Left lung (tissue), 10 donors: ENCODE results near the gene KIF17. TPM values are rescaled to one million over a fixed set of nuclear protein-coding genes. Genes with fewer than 3 reads are reported as not detected.

Source experiments
- ATAC-seq: fragments of 200-7000 bp; cut with Tn5 transposase; one replicate; pipeline ENCODE4 v1.9.1; 2020; ENCODE audit warnings: moderate library complexity
- DNase-seq, 4 donors: peaks; one replicate each; pipeline ENCODE4 v3.0.0-alpha.2; 2013 to 2020
- H3K27ac ChIP-seq, 2 donors: fragments of 200-600 bp; sonication (generic) in 1 of 2; one replicate each; pipeline versions ENCODE4 v1.5.0 to v1.8.0; 2020 to 2021
- H3K27me3 ChIP-seq, 2 donors: fragments of 200-600 bp; sonication (generic) in 1 of 2; one replicate each; pipeline versions ENCODE4 v1.5.0 to v1.8.0; 2020 to 2021
- H3K36me3 ChIP-seq, 2 donors: fragments of 200-600 bp; sonication (generic) in 1 of 2; one replicate each; pipeline versions ENCODE4 v1.5.0 to v1.8.0; 2020 to 2021
- H3K4me1 ChIP-seq, 2 donors: fragments of 200-600 bp; one replicate each; pipeline ENCODE4 v1.8.0; 2021
- H3K4me3 ChIP-seq, 2 donors: fragments of 200-600 bp; sonication (generic) in 1 of 2; one replicate each; pipeline versions ENCODE4 v1.5.0 to v1.8.0; 2020 to 2021; ENCODE audit warnings: mild to moderate bottlenecking in 1 of 2
- H3K9me3 ChIP-seq, 2 donors: fragments of 200-600 bp; sonication (generic) in 1 of 2; one replicate each; pipeline versions ENCODE4 v1.5.0 to v1.8.0; 2020 to 2021
- intact Hi-C, 2 donors: fragments of 100-400 bp; cut with DNase I; formaldehyde crosslinking; loops; one replicate each; pipeline versions ENCODE4 v1.11.2 to v1.14.2; 2022
- polyA plus RNA-seq, 6 donors: library from polyadenylated mRNA; unstranded; fragments of 120-200 nt; gene quantifications; one replicate each; pipeline ENCODE4 v1.2.1, GENCODE V29; 2013; ENCODE audit not compliant: insufficient read length in 6 of 6
- total RNA-seq, 2 donors: library from RNA; stranded (reverse); fragmentation: NEBNext Ultra II Directional; extraction: Animal tissue kit (Norgen Biotek cat#: 25700); gene quantifications; one replicate each; pipeline ENCODE4 v1.2.1, GENCODE V29; 2021
- TF ChIP-seq, protein P1 (sequence below), 2 donors: fragments of 200-600 bp; sonication (generic) in 1 of 2; IDR thresholded peaks; one replicate each; pipeline versions ENCODE4 v1.5.0 to v1.8.0; 2021; ENCODE audit warnings: antibody characterized with exemption in 2 of 2
- donor health status: DM: no; HTN: yes; CAD: no.
- donor health status: DM: no; HTN: no; CAD: no.

The KIF17 gene
- total and polyA plus RNA-seq, 8 donors = 4.1 to 12.1 (median 7.8) TPM

DNA sequence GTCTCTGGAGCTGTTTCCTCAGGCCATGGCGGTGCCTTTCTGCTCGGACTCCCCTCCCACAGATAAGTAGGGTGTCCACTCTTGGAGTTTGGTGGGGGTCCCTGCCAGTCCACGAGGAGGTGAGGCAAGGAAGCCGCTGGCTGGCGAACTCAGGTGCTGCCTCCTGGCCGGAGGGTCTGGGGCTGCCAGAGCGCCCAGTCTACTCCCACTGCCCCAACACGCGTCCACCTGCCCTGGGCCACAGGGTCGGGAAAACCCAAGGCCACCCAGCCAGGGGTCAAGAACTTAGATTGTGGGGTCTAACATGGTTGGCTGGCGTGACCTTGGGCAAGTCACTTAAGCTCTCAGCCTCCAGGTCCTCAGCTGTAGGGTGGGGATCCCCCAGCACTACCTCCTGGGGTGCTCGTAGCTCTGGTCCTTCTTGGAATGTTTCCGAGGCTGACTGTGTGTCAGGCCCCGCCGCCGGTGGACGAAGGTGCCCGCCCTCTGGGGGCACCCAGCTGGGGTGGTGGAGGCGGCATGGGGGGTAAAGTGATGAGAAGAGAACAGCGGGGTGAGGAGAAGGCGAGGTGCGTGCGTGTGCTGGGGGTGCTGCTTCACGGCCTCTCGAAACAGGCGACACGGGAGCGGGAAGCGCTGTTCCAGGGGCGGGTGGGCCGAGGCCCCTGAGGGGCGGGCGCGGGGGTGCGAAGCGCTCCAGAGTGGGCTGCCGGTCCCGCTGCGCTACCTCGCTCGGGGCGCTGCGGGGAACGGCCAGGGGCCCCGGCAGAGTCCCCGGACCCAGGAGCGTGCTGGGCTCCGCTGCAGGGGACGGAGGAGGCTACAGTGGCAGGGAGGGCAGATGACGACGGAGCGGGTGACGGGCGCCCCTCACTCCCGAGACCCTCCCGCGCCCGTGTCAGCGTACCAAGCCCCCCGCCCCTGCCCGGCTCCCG, 13.5 kb upstream of the KIF17 start:
- Histone ChIP-seq H3K4me3 (peak overlapping the region; percentile 38 to 59), H3K4me1 (peaks cover 8 to 39% of the 10 kb centered on the region in 2 donors), H3K27me3 (peaks cover 24 to 58% of the 10 kb centered on the region in 2 donors), H3K9me3 (no peaks in the 10 kb centered on the region), H3K36me3 (no peaks in the 10 kb centered on the region), H3K27ac (no peak overlapping the region)
- DNase-seq (no peak), ATAC-seq (no peak)
- intact Hi-C loops = no loop called here
- TF ChIP-seq, protein P1, sequence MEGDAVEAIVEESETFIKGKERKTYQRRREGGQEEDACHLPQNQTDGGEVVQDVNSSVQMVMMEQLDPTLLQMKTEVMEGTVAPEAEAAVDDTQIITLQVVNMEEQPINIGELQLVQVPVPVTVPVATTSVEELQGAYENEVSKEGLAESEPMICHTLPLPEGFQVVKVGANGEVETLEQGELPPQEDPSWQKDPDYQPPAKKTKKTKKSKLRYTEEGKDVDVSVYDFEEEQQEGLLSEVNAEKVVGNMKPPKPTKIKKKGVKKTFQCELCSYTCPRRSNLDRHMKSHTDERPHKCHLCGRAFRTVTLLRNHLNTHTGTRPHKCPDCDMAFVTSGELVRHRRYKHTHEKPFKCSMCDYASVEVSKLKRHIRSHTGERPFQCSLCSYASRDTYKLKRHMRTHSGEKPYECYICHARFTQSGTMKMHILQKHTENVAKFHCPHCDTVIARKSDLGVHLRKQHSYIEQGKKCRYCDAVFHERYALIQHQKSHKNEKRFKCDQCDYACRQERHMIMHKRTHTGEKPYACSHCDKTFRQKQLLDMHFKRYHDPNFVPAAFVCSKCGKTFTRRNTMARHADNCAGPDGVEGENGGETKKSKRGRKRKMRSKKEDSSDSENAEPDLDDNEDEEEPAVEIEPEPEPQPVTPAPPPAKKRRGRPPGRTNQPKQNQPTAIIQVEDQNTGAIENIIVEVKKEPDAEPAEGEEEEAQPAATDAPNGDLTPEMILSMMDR (IDR thresholded peaks at IDR 0.05) = no peak

DNA sequence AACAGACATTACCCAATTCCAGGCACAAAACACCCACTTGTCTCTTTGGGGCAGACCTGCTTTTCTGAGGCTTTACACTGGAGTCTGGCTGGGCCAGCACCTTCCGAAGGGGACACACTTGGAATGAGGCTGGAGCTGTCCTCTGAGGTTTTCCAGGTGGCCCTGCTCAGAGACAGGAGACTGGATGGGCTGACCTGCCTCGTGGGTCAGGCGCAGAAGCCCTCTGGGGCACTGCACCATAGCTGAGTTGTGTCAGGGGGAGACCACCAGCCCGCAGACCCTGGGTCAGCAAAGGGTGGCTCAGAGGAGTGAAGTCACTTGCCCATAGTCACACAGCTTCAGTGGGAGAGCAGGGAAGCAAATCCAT, 12.9 kb upstream of the KIF17 start:
- no peak for DNase-seq
- peaks cover 8 to 39% of the 10 kb centered on the region in 2 donors for H3K4me1 ChIP-seq
- no peak for ATAC-seq
- H3K27me3 ChIP-seq = peaks cover 24 to 58% of the 10 kb centered on the region in 2 donors
- H3K4me3 ChIP-seq = no peak overlapping the region
- TF ChIP-seq, protein P1 (IDR thresholded peaks at IDR 0.05) = no peak
- intact Hi-C loops = no loop called here
- H3K9me3 ChIP-seq = no peaks in the 10 kb centered on the region
- H3K36me3 ChIP-seq = no peaks in the 10 kb centered on the region
- H3K27ac ChIP-seq = no peak overlapping the region

DNA sequence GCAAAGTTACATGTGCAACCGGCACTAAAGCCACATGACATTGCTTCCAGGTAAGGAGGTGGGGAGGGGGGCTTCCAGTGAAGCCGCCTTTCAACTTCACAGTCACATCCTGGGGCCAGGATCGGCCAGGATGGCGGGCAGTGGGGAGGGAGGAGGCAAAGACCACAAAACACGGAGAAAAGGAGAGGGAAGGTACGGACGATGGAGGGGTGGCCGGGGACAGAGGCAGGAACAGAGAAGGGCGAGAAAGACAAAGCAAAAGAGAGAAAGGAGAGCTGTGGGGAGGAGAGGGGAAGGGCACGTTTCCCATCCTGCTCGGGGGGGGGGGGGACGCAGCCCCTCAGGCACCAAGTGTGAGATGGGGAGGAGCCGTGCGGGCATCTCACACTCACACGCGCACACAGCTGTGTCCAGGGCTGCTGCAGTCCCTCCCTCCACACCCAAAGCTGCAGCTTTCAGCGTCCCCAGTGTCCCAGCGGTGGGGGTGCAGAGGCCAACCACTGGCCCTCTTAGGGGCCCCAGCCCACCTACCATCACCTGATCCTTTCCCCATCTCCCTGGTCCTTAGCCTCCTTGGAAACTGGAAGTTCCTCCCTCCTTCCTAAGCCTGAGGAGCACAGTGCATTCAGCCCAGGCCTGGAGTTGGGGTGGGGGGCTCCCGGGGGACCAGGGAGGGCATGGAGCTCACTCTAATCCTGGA, 12.3 kb upstream of the KIF17 start:
- Histone ChIP-seq H3K36me3 (no peaks in the 10 kb centered on the region), H3K27ac (no peak overlapping the region), H3K27me3 (peaks cover 24 to 58% of the 10 kb centered on the region in 2 donors), H3K4me3 (no peak overlapping the region), H3K9me3 (no peaks in the 10 kb centered on the region), H3K4me1 (peaks cover 8 to 39% of the 10 kb centered on the region in 2 donors)
- TF ChIP-seq, protein P1 (IDR thresholded peaks at IDR 0.05) = no peak
- intact Hi-C loops = no loop called here
- no peak for DNase-seq
- no peak for ATAC-seq

DNA sequence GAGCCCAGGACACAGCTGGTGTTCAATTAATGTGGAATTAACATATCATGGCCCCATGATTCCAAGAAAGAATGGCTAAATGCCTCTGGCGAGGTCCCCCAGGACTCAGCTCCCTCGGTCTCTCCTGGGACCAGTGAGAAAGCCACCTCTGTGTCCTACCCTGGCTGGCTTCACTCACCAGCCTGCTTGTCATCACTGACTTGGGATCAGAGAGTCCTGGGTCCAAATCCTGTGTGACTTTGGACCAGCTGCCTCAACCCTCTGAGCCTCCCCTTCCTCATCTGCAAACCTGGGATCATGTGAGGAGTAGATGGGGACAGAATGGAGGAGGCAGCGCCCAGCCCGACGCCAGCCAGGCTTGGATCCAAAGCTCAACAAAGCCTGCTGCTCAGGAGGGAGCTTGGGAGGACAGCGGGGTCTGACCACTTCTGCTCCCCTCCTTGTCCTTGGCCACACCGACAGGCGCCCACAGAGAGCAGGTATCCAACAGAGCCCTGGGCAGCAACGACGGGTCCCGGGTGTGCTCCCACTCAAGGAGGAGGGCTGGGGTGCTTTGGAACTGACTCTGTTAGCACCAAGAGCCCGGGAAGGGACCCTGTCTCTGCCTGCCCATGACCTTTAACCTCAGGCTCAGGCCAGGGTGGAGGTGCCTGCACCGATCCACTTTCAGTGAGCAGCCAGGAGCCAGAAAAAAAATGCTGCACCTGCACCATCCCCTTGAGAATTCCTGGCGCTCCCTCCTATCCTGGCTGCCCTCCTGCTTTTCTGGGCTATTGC, 11.5 kb upstream of the KIF17 start:
- no peak for ATAC-seq
- intact Hi-C loops = no loop called here
- Histone ChIP-seq H3K27ac (no peak overlapping the region), H3K4me3 (no peak overlapping the region), H3K36me3 (no peaks in the 10 kb centered on the region), H3K4me1 (peaks cover 8 to 39% of the 10 kb centered on the region in 2 donors), H3K9me3 (no peaks in the 10 kb centered on the region), H3K27me3 (peaks cover 24 to 58% of the 10 kb centered on the region in 2 donors)
- DNase-seq = peak in 1 of 4 donors; percentile 29
- TF ChIP-seq, protein P1 (IDR thresholded peaks at IDR 0.05) = no peak
